NCI-H2227 (cell line): Measurements from ENCODE around the gene THOC5.
"Not testable (repeated sequence)": the region's sequence is repeated elsewhere in the genome, so short reads cannot be mapped to it uniquely, and the experiment has no call there.

Experiments used
- DNase-seq: peaks from one replicate; lab custom pipeline; 2025; ENCODE audit not compliant: unreplicated experiment; lab: John Stamatoyannopoulos, UW

The THOC5 gene

DNA sequence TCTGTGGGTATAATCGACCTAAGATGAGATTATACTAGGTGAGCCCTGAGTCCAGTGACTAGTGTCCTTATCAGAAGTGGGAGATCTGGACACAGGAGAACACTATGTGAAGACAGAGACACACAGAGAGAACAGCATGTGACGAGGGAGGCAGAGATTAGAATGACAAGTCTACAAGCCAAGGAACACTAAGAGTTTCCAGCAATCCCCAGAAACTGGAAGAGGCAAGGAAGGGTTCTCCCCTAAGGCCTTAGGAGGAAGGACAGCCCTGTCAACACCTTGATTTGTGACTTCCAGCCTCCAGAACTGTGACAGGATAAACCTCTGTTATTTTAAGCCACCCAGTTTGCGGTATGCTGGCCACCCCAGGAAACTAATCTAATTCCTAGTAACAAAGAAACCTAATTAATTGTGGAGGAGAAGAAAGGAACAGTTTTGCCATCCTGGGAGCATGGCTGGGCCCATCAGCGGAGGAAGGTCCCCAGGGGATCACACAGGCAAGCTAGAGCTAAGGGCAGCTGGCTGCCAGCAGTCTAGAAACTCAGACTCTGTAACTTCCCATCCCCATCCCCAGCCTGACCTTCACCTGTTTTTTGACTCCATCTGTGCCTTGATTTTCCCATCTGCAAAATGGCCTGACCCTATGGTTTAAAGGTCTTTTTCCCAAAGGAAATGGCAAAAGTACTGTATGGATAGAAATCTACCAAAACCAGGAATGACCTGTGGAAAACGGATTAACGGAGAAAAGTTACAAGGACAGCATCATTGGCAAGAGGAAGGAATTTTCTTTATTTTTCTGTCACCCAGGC lies 10.3 kb upstream of the THOC5 start:
- no peak for DNase-seq

DNA sequence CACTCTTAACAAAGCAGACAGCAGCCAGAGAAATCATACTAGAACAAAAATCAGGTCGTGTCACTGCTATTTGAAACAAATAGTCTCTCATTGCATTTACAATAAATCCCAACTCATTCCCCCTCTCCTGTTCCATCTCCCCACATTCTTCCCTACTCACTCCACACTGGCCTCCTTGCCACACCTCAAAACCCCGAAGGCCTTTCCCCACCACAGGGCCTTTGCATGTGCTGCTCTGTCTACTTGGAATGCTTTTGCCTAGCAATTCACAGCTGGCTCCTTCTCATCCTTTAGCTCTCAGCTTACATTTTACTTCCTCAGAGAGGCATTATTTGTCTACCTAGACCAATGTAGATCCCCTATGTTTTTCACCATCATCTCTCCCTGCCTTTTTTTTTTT lies 6.3 kb upstream of the THOC5 start:
- DNase-seq: no peak

DNA sequence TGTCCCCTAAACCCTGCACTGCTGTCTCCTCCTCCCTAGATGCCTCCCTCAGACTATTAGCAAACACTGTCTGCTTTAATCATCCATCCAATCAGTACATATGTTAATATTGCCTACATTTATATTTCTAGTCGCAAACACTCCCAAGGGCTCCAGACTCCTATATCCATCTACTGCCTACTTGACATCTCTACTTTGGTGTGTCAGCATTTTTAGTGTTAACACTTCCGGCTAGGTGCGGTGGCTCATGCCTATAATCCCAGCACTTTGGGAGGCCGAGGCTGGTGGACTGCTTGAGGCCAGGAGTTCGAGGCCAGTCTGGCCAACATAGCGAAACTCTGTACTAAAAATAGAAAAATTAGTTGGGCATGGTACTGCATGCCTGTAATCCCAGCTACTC lies 5.5 kb upstream of the THOC5 start:
- no peak for DNase-seq

DNA sequence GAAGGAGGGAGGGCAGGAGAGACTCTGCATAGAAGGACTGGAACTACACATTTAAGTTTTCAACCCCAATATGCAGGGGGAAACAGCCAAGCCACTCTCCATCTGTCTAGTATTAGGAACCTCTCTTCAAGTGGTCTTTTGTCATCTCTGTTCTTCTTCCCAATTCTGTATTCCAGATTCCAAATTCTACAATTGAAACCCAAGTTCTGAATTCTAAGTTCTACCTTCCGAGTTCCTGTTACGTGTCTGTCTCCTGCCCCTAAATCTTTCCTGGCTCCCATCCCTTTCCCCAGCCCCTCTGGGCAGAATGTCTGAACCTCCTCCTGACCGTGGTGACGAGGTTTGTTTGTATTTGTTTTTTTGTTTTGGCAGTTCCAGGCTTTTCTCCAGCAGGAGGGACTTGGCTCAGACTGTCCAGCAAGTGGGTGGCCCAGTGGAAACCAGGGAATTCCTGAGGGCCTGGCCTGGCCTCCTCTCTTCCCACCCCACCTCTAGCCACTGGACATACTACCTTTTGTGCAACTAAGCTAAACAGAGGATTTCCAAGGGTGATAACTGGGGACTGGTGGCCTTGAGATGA lies 1.6 kb upstream of the THOC5 start:
- no peak for DNase-seq

DNA sequence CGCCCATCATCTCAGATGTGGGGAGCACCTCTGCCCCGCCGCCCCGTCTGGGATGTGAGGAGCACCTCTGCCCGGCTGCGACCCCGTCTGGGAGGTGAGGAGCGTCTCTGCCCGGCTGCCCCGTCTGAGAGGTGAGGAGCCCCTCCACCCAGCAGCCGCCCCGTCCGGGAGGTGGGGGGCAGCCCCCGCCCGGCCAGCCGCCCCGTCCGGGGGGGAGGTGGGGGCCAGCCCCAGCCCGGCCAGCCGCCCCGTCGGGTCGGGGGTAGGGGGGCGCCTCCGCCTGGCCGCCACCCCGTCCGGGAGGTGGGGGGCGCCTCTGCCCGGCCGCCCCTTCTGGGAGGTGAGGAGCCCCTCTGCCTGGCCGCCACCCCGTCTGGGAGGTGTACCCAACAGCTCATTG lies 1.2 kb downstream of the THOC5 start:
- not testable (repeated sequence) for DNase-seq

DNA sequence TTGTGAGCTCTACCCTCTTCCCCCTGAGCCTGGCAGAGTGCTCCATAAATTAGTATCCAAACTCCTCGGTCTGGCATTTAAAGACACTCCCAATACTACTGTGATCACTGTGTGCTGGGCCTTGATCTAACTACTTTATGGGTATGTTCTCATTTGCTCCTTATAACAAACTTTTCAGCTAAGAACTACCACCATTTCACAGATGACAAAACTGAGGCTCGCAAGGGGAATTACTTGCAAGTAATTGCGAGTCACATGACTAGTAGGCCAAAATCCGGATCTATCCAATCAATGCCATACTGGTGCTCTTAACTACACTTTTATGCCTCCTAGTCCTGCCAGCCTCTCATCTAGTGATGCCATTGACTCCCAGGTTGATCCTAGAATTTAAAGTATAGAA lies 3.6 kb downstream of the THOC5 start:
- no peak for DNase-seq

DNA sequence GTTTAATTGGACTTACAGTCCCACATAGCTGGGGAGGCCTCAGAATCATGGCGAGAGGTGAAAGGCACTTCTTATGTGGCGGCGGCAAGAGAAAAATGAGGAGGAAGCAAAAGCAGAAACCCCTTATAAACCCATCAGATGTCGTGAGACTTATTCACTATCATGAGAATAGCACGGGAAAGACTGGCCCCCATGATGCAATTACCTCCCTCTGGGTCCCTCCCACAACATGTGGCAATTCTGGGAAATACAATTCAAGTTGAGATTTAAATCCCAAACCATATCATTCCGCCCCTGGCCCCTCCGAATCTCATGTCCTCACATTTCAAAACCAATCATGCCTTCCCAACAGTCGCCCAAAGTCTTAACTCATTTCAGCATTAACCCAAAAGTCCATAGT lies 8.5 kb downstream of the THOC5 start:
- DNase-seq: not testable (repeated sequence)

DNA sequence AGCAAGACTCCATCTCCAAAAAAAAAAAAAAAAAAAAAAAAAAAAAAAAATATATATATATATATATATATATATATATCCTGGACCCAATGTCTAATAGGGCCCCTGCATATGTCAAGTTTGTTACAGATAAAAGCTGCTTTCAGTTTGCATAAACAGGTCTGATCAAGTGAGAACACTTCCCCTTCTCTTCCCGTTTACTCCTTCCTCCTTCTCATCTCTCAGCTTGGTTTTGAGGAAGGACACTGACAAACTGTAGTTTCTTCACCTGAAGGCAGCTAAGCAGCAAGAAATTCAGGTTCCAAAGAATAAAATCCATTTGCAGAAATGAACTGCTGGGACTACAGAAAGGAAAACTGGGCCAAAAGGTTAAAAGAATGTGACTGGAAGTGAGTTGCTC lies 11.7 kb downstream of the THOC5 start:
- DNase-seq: no peak

DNA sequence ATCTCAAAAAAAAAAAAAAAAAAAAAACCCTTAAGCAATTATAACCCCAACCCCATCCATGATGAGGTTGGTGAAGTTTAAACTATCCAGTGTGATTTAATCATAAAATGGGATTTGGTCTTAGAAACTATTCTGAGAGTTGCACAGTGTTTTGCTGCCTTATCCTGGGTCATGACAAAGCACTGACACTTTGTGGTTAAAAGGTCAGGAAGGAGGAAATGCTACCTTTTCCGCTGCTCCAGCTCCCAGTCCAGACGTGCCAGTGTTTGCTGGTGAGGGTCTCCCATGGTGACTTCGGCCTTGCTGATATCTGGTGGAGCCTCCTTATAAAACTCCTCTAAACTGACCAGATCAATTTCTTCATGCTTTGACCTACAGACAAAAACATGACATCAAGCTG lies 14.5 kb downstream of the THOC5 start:
- no peak for DNase-seq

DNA sequence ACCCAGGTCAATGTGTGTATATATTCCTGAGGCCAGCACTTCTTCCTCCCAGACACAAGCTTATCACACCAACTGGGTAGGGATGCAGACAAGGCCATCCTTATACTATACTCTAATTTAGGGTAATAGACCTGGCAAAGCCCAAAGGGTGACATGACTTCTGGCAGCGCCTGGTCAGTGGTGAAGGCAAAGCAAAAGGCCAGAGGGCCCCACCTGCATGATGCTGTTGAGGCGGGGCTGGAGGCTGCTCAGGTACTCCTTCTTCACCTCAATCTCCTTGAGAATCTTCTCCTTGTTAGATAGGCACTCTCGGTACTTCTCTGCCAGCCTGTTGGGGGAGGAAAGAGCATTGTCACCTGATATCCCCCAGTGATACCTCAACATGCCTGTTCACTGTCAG lies 17.1 kb downstream of the THOC5 start:
- DNase-seq: no peak

DNA sequence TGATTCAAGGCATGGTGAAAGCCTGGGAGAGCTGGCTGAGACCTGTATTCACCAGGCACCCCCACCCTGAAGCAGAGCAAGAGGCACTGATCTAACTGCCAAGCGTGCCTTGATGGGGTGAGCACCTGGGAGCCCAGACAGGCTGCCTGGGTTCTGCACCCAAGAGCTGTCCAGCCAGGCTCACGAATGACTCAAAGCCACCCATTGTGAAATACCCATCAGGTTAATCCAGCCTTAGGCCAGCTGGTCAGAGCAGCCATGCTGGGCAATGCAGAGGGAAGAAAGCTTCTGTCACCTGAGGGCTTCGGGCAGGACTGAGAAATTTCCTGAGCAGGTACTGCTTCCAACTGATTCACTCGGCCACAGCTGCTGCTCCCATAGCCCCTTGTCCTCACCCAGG lies 22.1 kb downstream of the THOC5 start:
- DNase-seq: no peak

DNA sequence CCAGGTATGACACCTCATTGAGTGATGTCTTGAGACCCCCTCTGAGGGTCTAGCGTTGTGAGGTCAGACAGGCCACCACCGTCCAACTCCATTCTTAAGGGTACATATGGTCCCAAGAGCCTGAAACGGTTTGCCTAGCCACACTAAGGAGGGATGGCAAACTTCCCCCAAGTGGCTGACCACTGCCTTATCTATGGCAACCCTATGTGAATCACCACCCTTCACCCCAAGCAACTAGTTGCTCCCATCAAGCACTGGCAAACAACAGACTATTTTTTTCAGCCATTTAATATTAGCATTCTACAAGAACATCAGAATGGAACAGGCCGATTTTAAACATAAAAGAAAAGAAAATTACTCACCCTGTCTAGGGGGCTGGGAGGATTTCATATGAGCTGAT lies 22.8 kb downstream of the THOC5 start:
- DNase-seq: no peak

DNA sequence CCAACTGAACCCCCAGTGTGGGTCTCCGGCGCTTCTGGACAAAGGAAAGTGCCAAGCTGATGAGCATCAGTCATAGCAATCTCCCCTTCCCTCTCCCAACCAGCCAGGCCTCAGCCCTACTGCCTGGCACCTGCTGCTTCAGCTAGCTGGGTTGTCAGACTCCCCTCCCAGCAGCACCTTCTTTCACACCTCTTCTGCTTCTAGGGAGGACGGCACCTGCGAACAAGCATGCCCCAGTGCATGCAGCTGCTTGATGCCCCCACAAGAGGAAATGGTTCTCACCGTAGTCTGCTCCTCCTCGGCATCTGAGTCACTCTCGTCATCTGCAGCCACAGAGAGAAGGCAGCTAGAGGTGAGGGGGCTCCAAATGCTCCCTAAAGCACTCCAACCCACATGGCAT lies 25.4 kb downstream of the THOC5 start:
- no peak for DNase-seq

DNA sequence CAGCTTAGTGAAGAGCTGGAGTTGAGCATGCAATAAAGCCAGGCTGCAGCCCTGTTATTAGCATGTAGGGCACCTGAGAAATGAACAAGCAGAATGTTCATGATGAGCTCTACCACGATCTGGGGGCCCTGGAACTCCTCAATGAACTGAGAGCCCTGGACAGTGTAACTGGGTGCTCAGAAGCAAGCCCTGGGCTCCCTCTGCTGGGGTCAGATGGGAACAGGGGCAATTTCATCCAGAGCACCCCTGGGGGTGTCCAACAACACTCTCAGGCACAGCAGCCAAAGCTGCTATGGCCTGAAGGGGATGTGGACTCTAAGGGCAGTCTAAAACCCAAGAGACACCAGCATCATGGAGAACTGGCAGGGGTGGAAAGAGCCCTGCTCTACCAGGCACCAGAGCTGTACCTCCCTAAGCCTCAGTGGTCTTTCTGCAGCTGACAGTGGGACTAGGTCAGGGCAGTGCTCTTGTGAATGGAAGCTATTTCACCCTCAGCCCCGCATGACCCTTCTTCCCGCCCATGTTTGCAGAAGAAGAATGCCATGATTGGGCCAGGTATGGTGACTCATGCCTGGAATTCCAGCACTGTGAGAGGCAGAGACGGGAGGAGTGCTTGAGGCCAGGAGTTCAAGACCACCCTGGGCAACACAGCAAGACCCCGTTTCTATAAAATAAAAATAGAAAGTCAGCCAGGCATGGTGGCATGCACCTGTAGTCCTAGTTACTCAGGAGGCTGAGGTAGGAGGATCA lies 28.9 kb downstream of the THOC5 start:
- peak; percentile 16 for DNase-seq

DNA sequence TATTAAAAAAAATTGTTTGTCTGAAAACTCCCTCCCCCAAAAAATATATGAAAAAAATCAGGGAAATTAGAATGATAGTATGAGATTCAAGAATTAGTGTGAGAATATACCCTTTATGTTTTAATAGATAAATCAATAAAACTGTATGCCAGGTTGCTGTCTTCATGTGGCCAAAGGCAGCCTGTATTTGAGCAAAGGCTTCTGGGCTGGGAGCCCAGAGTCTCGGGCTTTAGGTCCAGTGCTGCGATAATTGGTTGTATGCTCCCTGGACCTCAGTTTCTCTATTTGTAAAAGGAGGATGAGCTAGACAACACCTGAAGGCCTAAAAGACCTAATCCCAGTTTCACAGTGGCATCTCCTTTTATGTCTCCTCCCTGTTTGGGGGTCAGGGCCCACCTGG lies 29.8 kb downstream of the THOC5 start:
- DNase-seq: no peak

DNA sequence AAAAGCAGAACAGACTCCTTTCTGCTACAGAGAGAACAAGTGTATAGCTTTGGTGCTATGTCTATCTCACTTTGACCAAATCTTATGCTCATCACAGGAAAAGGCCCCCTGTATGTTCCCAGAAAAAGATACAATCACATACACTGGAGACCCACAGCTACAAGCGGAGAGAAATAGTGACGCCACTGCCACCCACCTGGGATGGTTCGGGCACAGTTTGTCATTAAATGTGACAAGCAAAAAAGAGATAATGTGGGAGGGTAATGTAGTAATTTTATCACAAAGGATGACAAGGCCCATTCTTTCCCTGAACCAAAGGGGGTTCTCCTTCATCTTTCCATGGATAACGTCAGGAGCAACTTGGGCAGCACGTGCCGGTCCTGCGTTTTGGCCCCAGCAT lies 32.0 kb downstream of the THOC5 start:
- no peak for DNase-seq

DNA sequence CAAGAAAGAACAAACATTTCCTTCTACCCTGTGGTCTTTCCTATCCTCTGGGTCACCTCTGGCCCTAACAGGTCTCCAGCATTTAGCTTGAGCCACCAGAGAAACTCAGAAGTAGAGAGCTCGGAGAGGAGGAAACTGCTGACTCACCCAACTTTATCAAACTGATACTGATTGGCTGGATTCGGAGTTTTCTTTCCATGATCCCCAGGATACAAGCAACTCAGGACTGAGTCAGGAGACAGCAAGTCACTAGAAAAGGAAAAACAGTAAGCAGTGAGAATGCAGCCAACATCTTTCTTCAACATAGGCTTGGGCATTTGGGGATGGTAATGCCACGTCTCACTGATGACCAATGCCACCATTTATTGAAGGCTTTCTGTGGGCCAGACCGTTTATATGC lies 32.7 kb downstream of the THOC5 start:
- no peak for DNase-seq

DNA sequence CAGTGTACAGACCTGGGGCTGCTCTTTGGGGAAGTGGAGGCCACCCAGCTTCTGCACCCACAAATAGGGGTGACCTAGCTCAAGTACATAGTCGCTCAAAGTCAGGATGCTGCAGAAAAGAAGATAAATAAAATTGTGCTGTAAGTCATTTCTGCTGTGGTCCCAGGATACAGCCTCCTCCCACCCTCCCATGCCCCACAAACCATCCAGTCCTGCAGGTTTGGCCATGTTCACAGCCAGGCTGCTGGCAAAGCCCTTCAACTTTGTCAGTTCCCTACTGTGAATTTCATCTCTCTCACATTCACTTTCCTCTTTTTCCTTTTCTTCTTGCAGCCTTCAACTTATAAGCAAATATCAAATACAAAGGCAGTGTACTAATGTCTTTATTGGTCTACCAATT lies 33.6 kb downstream of the THOC5 start:
- DNase-seq: no peak

DNA sequence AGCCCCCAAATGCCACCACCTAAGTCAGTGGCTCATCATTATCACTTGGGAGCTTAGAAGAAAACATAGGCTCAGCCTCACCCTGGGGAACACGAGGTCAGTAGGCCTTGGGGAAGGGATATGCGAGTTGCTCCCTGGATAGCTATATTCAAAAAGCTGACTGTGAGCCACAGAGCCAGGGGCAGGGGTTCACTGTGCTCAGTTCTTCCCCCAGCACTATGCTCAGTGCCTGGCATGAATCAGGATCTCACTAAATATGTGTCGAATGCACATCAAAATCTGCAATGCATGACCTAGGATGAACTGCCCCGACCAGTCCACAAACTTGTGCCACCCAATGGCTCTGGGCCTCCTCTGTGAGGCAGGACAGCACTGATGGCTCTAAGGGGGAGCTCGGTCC lies 35.1 kb downstream of the THOC5 start:
- DNase-seq: no peak

DNA sequence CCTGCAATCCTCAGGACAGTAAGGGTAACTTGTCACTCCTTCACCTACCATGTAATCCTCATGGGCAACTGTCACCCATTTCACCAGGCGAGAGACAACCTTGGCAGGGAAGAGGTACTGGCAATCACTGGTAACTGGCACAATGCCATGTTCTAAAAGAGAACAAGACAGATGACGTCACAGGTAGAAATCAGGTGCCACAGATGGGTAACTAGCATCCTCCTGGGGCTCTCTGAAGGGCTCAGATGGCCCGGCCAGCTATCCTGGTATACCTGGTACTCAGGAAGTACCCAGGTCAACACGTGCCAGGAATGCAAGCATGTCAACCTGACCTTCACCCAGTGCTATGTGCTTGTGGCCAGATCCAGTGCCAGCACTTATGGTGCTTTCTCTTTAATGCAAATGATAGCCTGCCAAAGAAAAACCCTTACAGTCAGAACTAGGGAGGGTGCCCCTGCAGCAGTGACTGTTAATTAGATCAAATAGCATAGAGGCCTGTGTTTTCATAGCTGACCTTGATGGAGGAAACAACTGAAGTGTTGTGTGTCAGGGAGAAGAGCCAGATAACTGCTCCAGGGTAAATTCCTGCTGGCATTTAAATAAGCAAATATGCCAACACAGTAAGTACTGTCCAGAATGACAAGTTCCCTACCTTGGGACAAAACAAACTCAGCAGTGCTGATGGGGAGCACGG lies 36.2 kb downstream of the THOC5 start:
- peak; percentile 23 for DNase-seq

DNA sequence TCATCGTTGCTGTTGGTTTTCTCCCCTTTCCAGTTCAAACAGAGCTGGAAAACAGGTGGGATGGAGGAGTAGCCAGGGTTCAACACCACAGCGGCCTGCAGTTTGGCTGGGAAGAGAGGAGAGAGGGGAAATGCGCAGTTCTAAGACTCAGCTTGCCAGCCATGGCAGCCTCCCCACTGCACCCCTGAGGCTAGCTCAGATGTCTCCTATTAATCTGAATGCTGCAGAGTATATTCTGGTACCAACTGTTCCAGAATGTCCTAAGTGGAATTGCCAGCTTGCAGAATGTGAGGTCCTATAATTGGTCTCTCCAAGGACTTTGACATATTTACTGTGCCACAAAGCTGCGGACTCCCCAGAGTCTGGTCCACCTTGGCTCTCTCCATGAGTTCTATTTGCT lies 41.5 kb downstream of the THOC5 start:
- DNase-seq: no peak
